Measurements from ENCODE around the gene IL19.

GRCh38 chr1:206863266-206863665 is 92.7 kb downstream of the IL19 start:
- no peak for TF ChIP-seq CTCF (IDR thresholded peaks at IDR 0.05)
- no peak for TF ChIP-seq EP300 (IDR thresholded peaks at IDR 0.05)
- TF ChIP-seq POLR2AphosphoS5 (IDR thresholded peaks at IDR 0.05): no peak

Measured in stomach (tissue), 4 donors.